HG02973 (cell line): ENCODE data around the gene GTPBP4.
"Not testable (repeated sequence)": the region's sequence is repeated elsewhere in the genome, so short reads cannot be mapped to it uniquely, and the experiment has no call there.

ENCODE experiments used
- ATAC-seq: cut with Tn5 transposase; IDR thresholded peaks from one replicate; pipeline ENCODE4 v1.9.1; 2021; ENCODE audit warnings: moderate library complexity; ENCODE audit not compliant: unreplicated experiment

Gene GTPBP4

GRCh38 chr10:1022413-1022812, 34.2 kb downstream of the GTPBP4 start:
- ATAC-seq, result no peak

GRCh38 chr10:1024103-1024502, 35.9 kb downstream of the GTPBP4 start:
- no peak for ATAC-seq

- ATAC-seq, result no peak
Observed at GRCh38 chr10:1025683-1026082, 37.4 kb downstream of the GTPBP4 start, which contains the start of gene IDI2. IDI2 (minus strand) TSS chr10:1025859; CDS start chr10:1024723, 1,136 bp downstream.

GRCh38 chr10:1026578-1026977, 38.3 kb downstream of the GTPBP4 start:
- ATAC-seq, result no peak

DNA sequence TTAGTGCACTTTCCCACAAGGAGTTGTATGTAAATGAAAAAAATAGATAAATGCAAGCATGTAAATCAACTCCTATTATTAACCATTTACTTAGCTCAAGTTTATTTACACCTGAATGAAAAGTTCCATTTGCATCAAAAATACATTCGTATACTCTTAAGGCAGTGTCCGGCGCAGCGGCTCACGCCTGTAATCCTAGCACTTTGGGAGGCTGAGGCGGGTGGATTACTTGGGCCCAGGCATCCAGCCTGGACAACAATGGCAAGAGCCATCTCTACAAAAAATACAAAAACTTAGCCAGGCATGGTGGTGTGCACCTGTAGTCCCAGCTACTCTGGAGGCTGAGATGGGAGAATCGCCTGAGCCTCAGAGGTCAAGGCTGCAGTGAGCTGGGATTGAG, 41.6 kb downstream of the GTPBP4 start:
- ATAC-seq, result no peak

DNA sequence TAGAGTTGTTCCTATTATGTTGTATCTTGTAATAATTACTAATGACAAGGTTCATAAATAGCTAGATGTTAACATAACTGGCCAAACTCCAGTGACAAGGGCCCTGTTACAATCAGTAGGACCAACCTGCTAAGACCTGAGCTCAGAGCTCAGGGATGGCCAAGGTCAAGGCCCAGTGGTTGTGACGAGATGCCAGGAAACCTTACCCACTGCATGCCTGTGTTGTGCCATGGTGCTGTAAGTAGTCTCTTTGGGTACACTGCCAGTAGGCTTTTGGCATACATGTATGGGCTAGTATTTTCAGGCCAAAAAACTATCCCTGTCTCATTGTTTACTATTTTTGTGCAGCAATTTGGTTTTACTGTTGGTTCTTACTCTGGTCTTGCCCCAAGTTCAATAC, 45.4 kb downstream of the GTPBP4 start:
- no peak for ATAC-seq

- ATAC-seq, result no peak
Observed at GRCh38 chr10:1034758-1035157, 46.5 kb downstream of the GTPBP4 start.

DNA sequence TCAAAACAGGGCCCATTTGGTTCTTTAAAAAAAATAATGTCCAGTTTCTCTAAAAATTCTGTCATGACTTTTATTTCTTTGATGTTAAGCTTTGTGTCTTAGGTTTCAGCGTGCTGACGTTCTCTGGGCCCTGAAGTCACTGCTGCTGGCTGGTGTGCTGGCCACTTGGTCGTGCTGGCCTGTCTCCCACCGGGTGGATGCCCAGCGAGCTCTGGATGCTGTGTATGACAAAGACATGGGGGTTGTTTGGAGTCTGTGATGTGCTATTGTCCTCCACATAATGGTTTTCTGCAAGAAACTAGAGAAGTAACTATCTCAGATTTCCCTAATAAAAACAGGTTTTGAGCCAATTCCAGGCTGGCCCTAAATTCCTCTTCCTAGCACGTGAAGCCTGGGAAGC, 47.0 kb downstream of the GTPBP4 start:
- no peak for ATAC-seq

- ATAC-seq, result peak; percentile 89
Observed at GRCh38 chr10:1036341-1036791, 48.1 kb downstream of the GTPBP4 start.

GRCh38 chr10:1037098-1037497, 48.9 kb downstream of the GTPBP4 start:
- ATAC-seq, result no peak

GRCh38 chr10:1038769-1039168, 50.5 kb downstream of the GTPBP4 start:
- not testable (repeated sequence) for ATAC-seq

DNA sequence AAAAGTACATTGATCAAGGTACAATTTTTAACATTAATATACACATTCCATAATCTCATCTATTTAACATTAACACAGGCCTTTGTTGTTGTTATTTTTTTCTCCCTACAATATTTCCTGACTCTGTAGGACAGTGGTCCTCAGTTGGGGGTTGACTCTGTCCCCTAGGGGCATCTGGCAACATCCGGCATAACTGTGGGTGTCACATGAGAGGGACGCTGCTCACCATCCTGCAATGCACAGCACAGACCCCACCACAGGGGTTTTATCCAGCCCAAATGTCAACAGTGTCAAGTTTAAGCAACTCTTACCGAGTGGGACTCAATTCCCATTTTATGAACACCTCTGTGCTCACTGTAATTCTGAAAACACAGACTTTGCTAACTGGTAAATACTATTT, 51.9 kb downstream of the GTPBP4 start:
- ATAC-seq, result no peak

- no peak for ATAC-seq
Observed at GRCh38 chr10:1041514-1041913, 53.3 kb downstream of the GTPBP4 start.

DNA sequence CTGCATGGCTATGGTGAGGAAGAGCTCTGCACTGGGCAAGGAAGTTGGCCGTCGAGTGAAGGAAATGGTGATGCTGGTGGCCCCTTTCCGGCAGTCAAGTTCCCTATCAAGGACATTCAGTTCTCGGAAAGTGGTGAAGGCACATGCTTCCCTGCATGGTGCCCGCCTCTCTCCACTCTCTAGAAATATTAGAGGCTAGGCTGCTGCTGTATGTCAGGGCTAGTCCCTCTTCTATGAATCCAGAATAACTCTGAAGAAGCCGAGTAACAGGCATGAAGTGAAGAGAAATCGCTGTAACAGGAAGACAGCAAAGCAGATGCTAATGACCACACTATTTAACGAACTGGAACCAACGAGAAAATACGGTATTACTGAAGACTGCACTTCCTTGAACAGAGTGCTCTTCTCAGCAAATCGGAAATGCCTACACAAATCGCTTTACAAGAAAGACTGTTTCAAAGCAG, 55.3 kb downstream of the GTPBP4 start:
- ATAC-seq, result peak; percentile 49

DNA sequence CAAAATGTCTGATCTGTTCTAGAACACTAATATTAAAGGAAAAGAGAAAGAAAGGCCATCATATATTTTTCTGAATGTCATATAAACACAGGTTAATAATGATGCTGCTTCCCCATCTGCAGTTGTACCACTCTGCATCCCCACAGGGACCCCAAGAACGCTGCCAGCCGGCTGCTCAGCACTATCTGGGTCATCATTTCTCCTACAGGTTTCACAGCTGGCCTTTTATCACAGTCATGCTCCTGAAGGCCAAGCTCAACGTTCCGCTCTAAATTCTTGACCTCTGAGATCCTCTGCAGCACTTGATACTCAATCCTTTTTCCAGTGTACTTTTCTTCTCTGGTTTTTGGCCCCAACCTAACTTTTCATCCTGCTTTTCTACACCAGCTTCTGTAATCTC, 55.9 kb downstream of the GTPBP4 start:
- ATAC-seq, result no peak

GRCh38 chr10:1044964-1045363, 56.7 kb downstream of the GTPBP4 start:
- ATAC-seq, result no peak

- ATAC-seq, result no peak
Observed at GRCh38 chr10:1045415-1045814, 57.2 kb downstream of the GTPBP4 start.

DNA sequence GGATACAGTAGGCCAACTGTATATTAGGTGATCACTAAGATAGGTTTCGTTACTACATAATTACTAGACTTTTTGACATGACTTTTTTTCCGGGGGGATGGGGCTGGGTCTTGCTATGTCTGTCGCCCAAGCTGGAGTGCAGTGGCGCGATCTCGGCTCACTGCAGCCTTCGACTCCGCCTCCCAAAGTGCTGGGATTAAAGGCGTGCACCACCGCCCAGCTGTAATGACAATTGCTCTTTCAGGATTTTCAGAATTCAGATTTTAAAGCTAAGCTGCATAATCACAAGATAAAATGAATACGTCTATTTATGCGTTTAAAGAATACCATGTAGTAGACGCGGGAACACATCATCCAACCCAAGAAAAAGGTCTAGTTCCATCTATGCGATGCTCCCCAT, 59.7 kb downstream of the GTPBP4 start:
- no peak for ATAC-seq

DNA sequence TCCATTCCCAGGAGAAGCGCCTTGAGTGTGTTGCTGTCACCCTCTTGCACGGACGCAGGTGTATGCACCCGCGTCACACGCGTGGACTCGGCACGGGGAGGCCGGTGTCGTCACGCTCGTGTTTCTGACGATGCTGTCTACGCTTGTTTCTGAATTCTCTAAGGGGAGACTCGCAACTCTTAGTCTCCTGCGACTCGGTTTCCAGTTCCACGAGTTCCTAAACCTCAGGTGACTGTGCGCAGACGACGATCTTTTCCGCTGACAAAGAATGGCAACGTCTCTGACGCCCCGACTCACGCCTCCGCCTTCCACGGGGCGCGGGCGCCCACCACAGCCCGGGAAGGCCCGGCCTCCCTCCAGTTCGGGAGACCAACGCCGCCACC, 60.1 kb downstream of the GTPBP4 start:
- ATAC-seq, result peak; percentile 3

DNA sequence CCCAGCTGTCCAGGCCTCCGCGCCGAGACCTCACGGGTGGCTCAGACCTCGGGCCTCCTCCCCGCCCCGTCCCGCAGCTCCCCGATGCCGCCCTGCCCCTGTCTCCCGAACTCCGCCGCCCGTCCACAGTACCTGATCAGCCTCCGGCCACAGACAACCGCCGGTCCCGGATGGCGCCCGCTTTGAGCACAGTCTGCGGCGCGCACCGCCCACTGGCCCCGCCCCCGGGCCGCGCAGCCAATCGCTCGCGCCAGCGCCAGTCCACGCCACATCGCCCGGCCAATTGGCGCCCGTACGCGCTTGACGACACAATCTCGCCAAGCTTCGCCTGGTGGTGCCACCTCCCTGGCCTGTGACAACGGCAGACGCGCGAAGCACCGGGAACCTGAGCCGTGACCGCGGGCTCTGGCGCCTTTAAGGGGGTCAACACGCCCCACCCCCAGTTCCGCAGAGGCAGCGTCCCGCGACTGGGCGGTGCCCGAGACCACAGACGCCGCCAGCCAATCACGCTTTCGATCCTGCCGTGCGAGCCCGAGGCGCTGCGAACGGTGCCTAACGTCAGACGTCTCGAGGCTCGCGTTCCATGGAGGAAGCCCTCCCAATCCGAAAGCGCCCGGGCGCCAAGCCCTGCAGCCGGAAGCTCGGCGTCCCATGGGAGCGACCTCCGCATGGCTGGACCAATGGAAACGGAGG, 60.6 kb downstream of the GTPBP4 start, which contains the start of gene IDI1:
Gene IDI1, minus strand, starts transcription at position 388 of the 693 bp plus-strand sequence. Its CDS starts 116 bp downstream, at position 272.
- peak; percentile 79 for ATAC-seq

GRCh38 chr10:1049425-1049958, 61.3 kb downstream of the GTPBP4 start:
- ATAC-seq, result no peak

- no peak for ATAC-seq
Observed at GRCh38 chr10:1050145-1050544, 61.9 kb downstream of the GTPBP4 start.

DNA sequence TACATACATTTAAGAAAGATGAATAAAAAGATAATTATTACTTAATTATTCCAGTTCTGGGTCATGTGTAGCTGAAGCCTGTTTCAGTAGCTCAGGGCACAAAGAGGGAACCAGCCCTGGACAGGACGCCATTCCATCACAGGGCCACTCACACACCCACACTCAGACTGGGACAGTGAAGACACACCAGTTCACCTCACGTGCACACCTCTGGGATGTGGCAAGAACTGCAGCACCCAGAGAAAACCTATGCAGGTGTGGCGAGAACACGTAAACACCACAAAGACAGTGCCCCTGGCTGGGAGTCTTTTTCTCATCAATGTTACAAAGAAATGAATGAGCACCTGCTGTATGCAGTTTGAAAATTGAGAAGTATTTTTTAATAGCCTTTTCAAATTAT, 62.3 kb downstream of the GTPBP4 start:
- ATAC-seq, result no peak
